Activated naive CD4-positive, alpha-beta T cell treated with anti-CD3 and anti-CD28 coated beads, Interleukin-2, amount 50 U/mL, for 24 hours (primary cell): ENCODE measurements around the gene IKZF2.

Experiments used
- H3K27ac Mint-ChIP-seq: one replicate; pipeline ENCODE4 v1.8.0; 2021; ENCODE audit warnings: mild to moderate bottlenecking, mixed read lengths
- H3K27me3 Mint-ChIP-seq: one replicate; pipeline ENCODE4 v1.8.0; 2021; ENCODE audit warnings: mixed read lengths
- H3K36me3 Mint-ChIP-seq: one replicate; pipeline ENCODE4 v1.8.0; 2021; ENCODE audit warnings: mixed read lengths
- H3K4me1 Mint-ChIP-seq: one replicate; pipeline ENCODE4 v1.8.0; 2021; ENCODE audit warnings: mixed read lengths
- H3K4me3 Mint-ChIP-seq: one replicate; pipeline ENCODE4 v1.8.0; 2021; ENCODE audit warnings: mild to moderate bottlenecking, mixed read lengths
- H3K9me3 Mint-ChIP-seq: one replicate; pipeline ENCODE4 v1.8.0; 2021; ENCODE audit warnings: mixed read lengths

The IKZF2 gene

DNA sequence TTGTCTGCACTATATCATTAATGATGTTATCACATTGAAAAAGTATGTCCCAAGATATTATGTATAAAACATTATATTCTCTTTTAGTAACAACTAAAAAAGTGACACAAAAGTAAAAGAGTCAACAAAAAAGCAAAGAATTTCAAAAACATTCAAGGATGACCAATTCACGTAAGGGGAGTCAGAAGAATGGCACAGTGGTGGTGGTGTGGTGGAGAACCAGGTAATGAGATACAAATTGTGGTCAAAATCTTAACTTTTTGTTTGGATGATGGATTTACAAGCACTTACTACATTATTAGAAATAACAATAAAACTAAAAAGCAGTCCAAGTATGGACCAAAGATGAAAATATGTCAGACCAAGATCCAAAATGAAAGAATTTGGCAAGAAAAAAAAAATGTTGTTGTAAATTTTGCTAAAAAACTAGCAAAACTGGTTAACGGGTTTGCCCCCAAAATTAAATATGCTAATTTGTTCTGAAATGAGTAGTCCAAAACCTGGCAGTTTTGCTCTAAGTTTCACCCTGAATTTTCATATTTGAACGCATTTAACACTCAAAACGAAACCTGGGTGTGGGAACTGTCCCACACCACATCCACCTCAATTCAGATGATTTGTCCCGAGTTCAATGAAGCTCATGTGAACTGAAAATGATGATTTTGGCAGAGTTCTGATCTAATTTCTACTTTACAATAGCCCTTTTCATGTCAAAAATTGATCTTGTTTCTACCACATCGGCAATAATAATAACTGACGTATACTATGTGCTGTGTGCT, 135.8 kb downstream of the IKZF2 start:
- H3K4me1 Mint-ChIP-seq = peaks cover 7% of the 10 kb centered on the region
- no peak overlapping the region for H3K4me3 Mint-ChIP-seq
- H3K27me3 Mint-ChIP-seq = no peaks in the 10 kb centered on the region
- H3K27ac Mint-ChIP-seq = no peak overlapping the region
- H3K9me3 Mint-ChIP-seq = peaks cover 8% of the 10 kb centered on the region
- H3K36me3 Mint-ChIP-seq = no peaks in the 10 kb centered on the region

- Mint-ChIP-seq H3K27ac (no peak overlapping the region), H3K9me3 (peaks cover 8% of the 10 kb centered on the region)
Observed at GRCh38 chr2:213013979-213014378, 137.4 kb downstream of the IKZF2 start.

GRCh38 chr2:213011505-213011904, 139.9 kb downstream of the IKZF2 start:
- Mint-ChIP-seq H3K36me3 (no peaks in the 10 kb centered on the region), H3K9me3 (no peaks in the 10 kb centered on the region), H3K27me3 (no peaks in the 10 kb centered on the region), H3K4me3 (no peak overlapping the region), H3K27ac (no peak overlapping the region), H3K4me1 (peaks cover 2% of the 10 kb centered on the region)

More at GRCh38 chr2:213013979-213014378, 137.4 kb downstream of the IKZF2 start:
- Mint-ChIP-seq H3K4me1 (peaks cover 7% of the 10 kb centered on the region), H3K36me3 (no peaks in the 10 kb centered on the region), H3K27me3 (no peaks in the 10 kb centered on the region), H3K4me3 (no peak overlapping the region)

DNA sequence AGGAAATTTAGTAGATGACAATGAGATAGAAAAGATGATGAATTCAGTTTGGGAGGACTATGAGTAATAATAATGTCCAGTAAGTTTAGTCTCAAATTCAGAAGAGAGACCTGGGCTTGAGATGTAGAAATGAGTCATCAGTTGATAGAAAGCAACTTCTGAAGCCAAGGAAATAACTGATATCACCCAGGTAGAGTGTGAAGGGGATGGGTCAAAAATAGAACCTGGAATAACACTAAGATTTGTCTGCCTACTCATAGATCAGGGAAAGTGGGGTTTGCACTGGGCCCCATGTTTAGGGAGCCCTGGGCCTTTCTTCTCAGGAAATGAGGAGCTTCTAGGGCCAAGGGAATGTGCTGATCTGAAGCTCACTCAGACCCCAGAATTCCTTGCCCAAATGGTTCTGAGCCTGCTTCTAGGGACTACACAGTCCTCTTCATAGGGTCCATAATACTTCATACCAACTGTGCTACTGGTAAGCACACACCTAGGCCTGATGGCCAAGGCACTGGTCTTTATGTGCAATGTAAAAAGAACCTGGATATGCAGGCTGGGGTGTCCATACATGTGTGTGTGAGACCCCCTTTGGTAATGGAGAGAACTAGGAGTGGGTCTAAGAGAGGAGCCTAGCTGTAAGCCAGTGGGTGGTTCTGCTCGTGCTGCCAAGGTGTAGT, 141.2 kb downstream of the IKZF2 start:
- Mint-ChIP-seq H3K36me3 (no peaks in the 10 kb centered on the region), H3K27ac (no peak overlapping the region), H3K4me1 (no peaks in the 10 kb centered on the region), H3K9me3 (no peaks in the 10 kb centered on the region), H3K4me3 (no peak overlapping the region), H3K27me3 (no peaks in the 10 kb centered on the region)

DNA sequence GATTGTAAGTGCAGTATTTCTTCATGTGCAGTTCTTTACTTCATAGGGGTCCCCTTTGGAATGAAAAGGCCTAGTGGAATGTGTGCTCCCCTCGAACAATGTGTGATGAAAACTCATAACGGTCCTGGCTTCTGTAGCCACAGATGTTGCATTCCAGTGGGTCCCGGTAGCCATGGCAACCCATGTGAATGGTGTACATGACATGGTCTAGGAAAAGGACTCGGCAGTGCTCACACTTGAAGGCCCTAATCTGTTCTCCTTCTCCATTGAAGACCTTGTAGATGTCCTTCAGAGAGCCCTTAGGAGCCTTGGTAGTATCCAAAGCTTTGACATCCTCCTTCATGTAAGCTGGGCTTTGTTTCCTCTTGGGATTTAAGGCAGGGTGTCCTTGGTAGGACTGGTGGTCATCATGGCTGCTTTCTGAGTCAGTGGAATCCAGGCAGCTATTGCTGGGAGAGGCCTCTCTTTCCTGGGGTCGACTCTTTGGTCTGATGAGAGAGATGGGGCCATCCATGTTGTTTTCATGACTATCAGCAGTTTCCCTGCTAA, 144.0 kb downstream of the IKZF2 start:
- Mint-ChIP-seq H3K4me3 (no peak overlapping the region), H3K36me3 (no peaks in the 10 kb centered on the region), H3K9me3 (no peaks in the 10 kb centered on the region), H3K27me3 (no peaks in the 10 kb centered on the region), H3K4me1 (no peaks in the 10 kb centered on the region), H3K27ac (no peak overlapping the region)

DNA sequence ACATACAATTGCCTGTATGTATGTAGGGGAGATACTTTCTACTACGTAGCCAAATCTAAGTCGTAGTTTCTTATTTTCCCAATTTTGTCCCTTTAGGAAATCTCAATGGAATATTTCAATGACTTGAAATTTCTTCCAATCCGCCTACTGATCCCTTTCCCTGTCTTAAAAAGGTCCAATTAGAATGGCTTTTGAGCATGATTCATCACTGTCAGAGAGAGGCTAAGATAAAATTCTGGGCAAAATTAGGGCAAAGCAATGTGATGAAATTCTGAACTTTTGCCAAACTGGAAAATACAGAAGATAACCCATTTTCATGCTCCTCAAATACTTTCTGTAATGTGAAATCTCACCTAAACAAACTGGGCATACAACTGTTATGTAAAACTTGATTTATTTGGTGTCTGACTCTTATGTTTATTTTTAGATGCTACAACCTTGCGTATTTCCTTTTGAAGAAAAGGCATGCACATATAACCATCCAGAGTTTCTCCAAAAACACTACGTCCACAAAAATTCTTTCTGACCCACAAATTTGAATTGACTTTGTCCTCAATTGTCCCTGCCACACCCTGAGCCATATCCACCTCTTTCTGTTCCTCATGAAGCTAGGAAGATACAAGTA, 147.1 kb downstream of the IKZF2 start:
- Mint-ChIP-seq H3K27ac (no peak overlapping the region), H3K36me3 (no peaks in the 10 kb centered on the region), H3K9me3 (no peaks in the 10 kb centered on the region), H3K4me3 (no peak overlapping the region), H3K27me3 (no peaks in the 10 kb centered on the region), H3K4me1 (peaks cover 11% of the 10 kb centered on the region)

DNA sequence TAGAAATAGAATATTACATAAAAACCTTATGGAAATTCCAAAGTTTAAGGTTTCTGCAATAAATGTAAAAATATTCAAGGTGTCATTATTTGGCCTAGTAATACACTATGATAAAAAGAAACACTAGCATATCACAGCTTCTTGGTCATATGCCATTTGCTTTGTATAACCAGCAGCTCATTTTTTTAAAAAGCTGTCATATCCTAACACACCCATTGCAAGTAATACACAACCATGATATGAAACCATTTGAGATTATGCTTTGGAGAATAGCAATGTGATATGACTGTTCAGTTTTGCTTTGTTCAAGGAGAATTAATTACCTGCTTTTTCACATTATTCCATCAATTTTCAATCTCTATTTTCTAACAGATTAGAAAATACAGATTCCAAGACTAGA, 149.0 kb downstream of the IKZF2 start:
- no peaks in the 10 kb centered on the region for H3K36me3 Mint-ChIP-seq
- H3K4me1 Mint-ChIP-seq = peaks cover 11% of the 10 kb centered on the region
- no peaks in the 10 kb centered on the region for H3K27me3 Mint-ChIP-seq
- H3K9me3 Mint-ChIP-seq = no peaks in the 10 kb centered on the region
- H3K27ac Mint-ChIP-seq = no peak overlapping the region
- no peak overlapping the region for H3K4me3 Mint-ChIP-seq

GRCh38 chr2:213001297-213001910, 150.0 kb downstream of the IKZF2 start:
- Mint-ChIP-seq H3K4me3 (peak overlapping the region; percentile 74), H3K4me1 (peaks cover 11% of the 10 kb centered on the region)

GRCh38 chr2:212998626-212999359, 152.6 kb downstream of the IKZF2 start:
- Mint-ChIP-seq H3K4me1 (peaks cover 11% of the 10 kb centered on the region), H3K9me3 (no peaks in the 10 kb centered on the region), H3K27ac (no peak overlapping the region), H3K4me3 (no peak overlapping the region), H3K36me3 (no peaks in the 10 kb centered on the region), H3K27me3 (no peaks in the 10 kb centered on the region)

More at GRCh38 chr2:213001297-213001910, 150.0 kb downstream of the IKZF2 start:
- H3K27ac Mint-ChIP-seq = no peak overlapping the region
- H3K27me3 Mint-ChIP-seq = no peaks in the 10 kb centered on the region
- no peaks in the 10 kb centered on the region for H3K36me3 Mint-ChIP-seq
- H3K9me3 Mint-ChIP-seq = no peaks in the 10 kb centered on the region

- Mint-ChIP-seq H3K27me3 (no peaks in the 10 kb centered on the region), H3K27ac (no peak overlapping the region), H3K36me3 (no peaks in the 10 kb centered on the region), H3K4me1 (peaks cover 11% of the 10 kb centered on the region), H3K9me3 (no peaks in the 10 kb centered on the region), H3K4me3 (no peak overlapping the region)
Observed at GRCh38 chr2:212997526-212998020, 153.8 kb downstream of the IKZF2 start.

GRCh38 chr2:212995920-212996319, 155.5 kb downstream of the IKZF2 start:
- Mint-ChIP-seq H3K4me1 (peaks cover 3% of the 10 kb centered on the region), H3K27me3 (no peaks in the 10 kb centered on the region), H3K27ac (no peak overlapping the region), H3K9me3 (no peaks in the 10 kb centered on the region), H3K4me3 (no peak overlapping the region), H3K36me3 (no peaks in the 10 kb centered on the region)

DNA sequence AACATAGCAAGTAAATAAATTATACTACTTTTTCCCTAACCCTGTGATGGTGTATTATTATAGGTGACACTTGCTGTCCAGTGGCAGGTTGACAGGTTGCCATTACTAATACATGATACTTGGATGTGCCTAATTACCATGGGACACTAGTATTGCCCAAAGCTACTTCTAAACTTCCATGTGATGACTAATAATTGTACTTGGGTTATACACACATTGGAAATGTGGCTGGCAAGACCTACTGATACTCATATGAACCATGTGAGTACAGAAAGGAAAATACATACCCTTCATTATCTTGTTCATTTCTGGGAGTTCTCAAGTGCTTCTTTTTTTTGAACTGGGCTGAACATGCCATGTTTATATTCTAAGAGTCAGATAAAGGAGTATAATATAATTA, 156.4 kb downstream of the IKZF2 start:
- Mint-ChIP-seq H3K27me3 (no peaks in the 10 kb centered on the region), H3K36me3 (no peaks in the 10 kb centered on the region), H3K9me3 (no peaks in the 10 kb centered on the region), H3K4me1 (no peaks in the 10 kb centered on the region), H3K27ac (no peak overlapping the region), H3K4me3 (no peak overlapping the region)

- Mint-ChIP-seq H3K9me3 (peaks cover 5% of the 10 kb centered on the region), H3K27ac (no peak overlapping the region), H3K36me3 (no peaks in the 10 kb centered on the region), H3K4me3 (no peak overlapping the region), H3K27me3 (no peaks in the 10 kb centered on the region), H3K4me1 (no peaks in the 10 kb centered on the region)
Observed at GRCh38 chr2:212991120-212991519, 160.3 kb downstream of the IKZF2 start.

DNA sequence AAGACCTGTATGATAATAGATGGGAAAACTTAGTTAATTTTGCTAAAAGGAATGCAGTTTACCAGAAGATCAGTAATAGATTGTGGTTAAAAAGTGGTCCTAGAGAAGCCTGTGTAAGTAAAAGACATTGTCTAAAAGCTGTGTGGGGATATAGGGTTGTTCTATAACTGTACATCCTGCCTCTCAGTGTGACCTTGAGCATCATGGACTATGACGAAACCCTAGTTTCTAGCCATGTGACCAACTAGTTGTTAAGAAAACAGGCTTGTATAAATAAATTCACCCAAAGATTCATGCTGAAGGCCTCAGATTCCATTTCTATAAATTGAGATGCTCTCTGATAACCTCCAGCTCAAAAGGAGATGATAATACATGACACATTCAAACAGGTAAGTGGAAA, 160.7 kb downstream of the IKZF2 start:
- H3K36me3 Mint-ChIP-seq = no peaks in the 10 kb centered on the region
- H3K27me3 Mint-ChIP-seq = no peaks in the 10 kb centered on the region
- no peak overlapping the region for H3K27ac Mint-ChIP-seq
- H3K4me3 Mint-ChIP-seq = no peak overlapping the region
- no peaks in the 10 kb centered on the region for H3K4me1 Mint-ChIP-seq
- H3K9me3 Mint-ChIP-seq = peaks cover 5% of the 10 kb centered on the region

- Mint-ChIP-seq H3K27ac (no peak overlapping the region), H3K4me3 (no peak overlapping the region), H3K9me3 (peaks cover 5% of the 10 kb centered on the region), H3K36me3 (no peaks in the 10 kb centered on the region), H3K4me1 (no peaks in the 10 kb centered on the region), H3K27me3 (no peaks in the 10 kb centered on the region)
Observed at GRCh38 chr2:212987492-212987891, 163.9 kb downstream of the IKZF2 start.
